Upper lobe of right lung (tissue), 1 donor: ENCODE results near the gene CCDC186. TPM values are rescaled to one million over a fixed set of nuclear protein-coding genes. Genes with fewer than 3 reads are reported as not detected.
A peak's percentile ranks its signal among the peaks of the same experiment; 100 is the strongest.

ENCODE experiments used
- ATAC-seq: fragments of 200-7000 bp; cut with Tn5 transposase; one replicate; pipeline ENCODE4 v1.9.1; 2020; ENCODE audit warnings: mild to moderate bottlenecking, moderate library complexity
- DNase-seq: peaks from one replicate; pipeline ENCODE4 v3.0.0-alpha.2; 2020
- H3K27ac ChIP-seq: fragments of 200-600 bp; one replicate; pipeline ENCODE4 v1.8.0; 2022
- H3K27me3 ChIP-seq: fragments of 200-600 bp; one replicate; pipeline ENCODE4 v1.8.0; 2022; ENCODE audit warnings: mild to moderate bottlenecking
- H3K36me3 ChIP-seq: fragments of 200-600 bp; one replicate; pipeline ENCODE4 v1.8.0; 2022
- H3K4me1 ChIP-seq: fragments of 200-600 bp; one replicate; pipeline ENCODE4 v1.8.0; 2022
- H3K4me3 ChIP-seq: fragments of 200-600 bp; one replicate; pipeline ENCODE4 v1.8.0; 2022; ENCODE audit warnings: mild to moderate bottlenecking
- H3K9me3 ChIP-seq: fragments of 200-600 bp; one replicate; pipeline ENCODE4 v1.8.0; 2022
- intact Hi-C: fragments of 100-400 bp; cut with DNase I; formaldehyde crosslinking; loops from one replicate; pipeline ENCODE4 v1.11.0; 2022
- total RNA-seq: library from RNA; stranded (reverse); fragmentation: NEBNext Ultra II Directional; extraction: Animal tissue kit (Norgen Biotek cat#: 25700); gene quantifications from one replicate; pipeline ENCODE4 v1.2.1, GENCODE V29; 2021
- TF ChIP-seq, protein P1 (sequence below): fragments of 200-600 bp; IDR thresholded peaks from one replicate; pipeline ENCODE4 v1.8.0; 2022; ENCODE audit warnings: antibody characterized with exemption
- donor health status: DM: no; HTN: yes; CAD: no; lungs with severe emphysema.

Gene CCDC186
- total RNA-seq, 1 donor from 2014 or later: 33.3 TPM

- no peaks in the 10 kb centered on the region for H3K36me3 ChIP-seq
- H3K27ac ChIP-seq: no peak overlapping the region
- H3K27me3 ChIP-seq: no peaks in the 10 kb centered on the region
- no peak for ATAC-seq
- TF ChIP-seq, protein P1, sequence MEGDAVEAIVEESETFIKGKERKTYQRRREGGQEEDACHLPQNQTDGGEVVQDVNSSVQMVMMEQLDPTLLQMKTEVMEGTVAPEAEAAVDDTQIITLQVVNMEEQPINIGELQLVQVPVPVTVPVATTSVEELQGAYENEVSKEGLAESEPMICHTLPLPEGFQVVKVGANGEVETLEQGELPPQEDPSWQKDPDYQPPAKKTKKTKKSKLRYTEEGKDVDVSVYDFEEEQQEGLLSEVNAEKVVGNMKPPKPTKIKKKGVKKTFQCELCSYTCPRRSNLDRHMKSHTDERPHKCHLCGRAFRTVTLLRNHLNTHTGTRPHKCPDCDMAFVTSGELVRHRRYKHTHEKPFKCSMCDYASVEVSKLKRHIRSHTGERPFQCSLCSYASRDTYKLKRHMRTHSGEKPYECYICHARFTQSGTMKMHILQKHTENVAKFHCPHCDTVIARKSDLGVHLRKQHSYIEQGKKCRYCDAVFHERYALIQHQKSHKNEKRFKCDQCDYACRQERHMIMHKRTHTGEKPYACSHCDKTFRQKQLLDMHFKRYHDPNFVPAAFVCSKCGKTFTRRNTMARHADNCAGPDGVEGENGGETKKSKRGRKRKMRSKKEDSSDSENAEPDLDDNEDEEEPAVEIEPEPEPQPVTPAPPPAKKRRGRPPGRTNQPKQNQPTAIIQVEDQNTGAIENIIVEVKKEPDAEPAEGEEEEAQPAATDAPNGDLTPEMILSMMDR: no peak
- peaks cover 15% of the 10 kb centered on the region for H3K4me1 ChIP-seq
- no peaks in the 10 kb centered on the region for H3K9me3 ChIP-seq
- no peak for DNase-seq
- no peak overlapping the region for H3K4me3 ChIP-seq
- intact Hi-C loops: no loop called here
Observed at GRCh38 chr10:114096864-114097263, 77.1 kb downstream of the CCDC186 start.

GRCh38 chr10:114095559-114096337, 78.3 kb downstream of the CCDC186 start:
- DNase-seq: no peak
- no peak overlapping the region for H3K27ac ChIP-seq
- TF ChIP-seq, protein P1: no peak
- no peak overlapping the region for H3K4me3 ChIP-seq
- intact Hi-C loops: no loop called here
- no peaks in the 10 kb centered on the region for H3K27me3 ChIP-seq
- peaks cover 6% of the 10 kb centered on the region for H3K4me1 ChIP-seq
- no peaks in the 10 kb centered on the region for H3K9me3 ChIP-seq
- no peak for ATAC-seq
- H3K36me3 ChIP-seq: no peaks in the 10 kb centered on the region

DNA sequence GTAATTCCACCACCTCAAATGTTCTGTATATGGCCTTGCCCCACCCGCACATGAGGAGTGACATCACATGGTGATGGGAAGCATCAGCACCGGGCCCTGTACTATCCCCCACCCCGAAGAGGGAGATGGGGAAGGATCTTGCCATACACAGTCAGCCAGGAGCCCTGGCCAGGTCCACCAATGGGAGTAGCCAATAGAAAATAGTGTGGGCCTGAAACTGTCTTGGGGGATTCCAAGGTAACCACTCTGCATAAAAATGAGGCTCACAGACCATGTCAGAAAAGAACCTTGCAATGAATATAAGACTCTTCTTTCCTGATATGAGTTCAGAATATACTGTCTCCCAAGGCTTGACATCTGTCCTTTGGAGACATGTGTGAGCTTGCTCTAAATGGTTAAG, 79.2 kb downstream of the CCDC186 start:
- no peak overlapping the region for H3K27ac ChIP-seq
- no peaks in the 10 kb centered on the region for H3K9me3 ChIP-seq
- intact Hi-C loops: no loop called here
- no peak for DNase-seq
- no peak for ATAC-seq
- H3K36me3 ChIP-seq: no peaks in the 10 kb centered on the region
- no peaks in the 10 kb centered on the region for H3K4me1 ChIP-seq
- TF ChIP-seq, protein P1: no peak
- no peaks in the 10 kb centered on the region for H3K27me3 ChIP-seq
- H3K4me3 ChIP-seq: no peak overlapping the region

DNA sequence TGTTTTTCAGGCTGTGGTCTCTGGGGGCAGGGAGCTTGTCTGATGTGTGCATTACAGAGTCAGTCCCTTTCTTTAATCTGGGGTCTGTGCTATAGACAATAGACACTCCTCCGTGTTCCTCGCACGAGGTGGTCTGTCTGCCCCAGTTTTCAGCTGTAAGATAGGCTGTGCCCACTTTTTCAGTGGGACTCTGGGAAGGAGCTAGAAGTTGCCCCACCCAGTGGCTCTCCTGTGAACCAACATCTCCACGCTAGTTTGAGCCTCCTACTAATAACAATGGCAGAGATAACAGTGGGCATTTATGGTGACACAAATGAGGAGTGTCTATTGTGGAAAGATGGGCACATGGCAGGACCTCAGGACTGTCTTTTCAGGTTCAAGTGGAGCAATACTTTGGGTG, 86.3 kb downstream of the CCDC186 start:
- H3K27me3 ChIP-seq: no peaks in the 10 kb centered on the region
- peak; percentile 36 for ATAC-seq
- DNase-seq: no peak
- H3K27ac ChIP-seq: no peak overlapping the region
- TF ChIP-seq, protein P1: peak; percentile 4
- H3K4me3 ChIP-seq: no peak overlapping the region
- no peaks in the 10 kb centered on the region for H3K9me3 ChIP-seq
- H3K4me1 ChIP-seq: no peaks in the 10 kb centered on the region
- no peaks in the 10 kb centered on the region for H3K36me3 ChIP-seq
- intact Hi-C loops: no loop called here

DNA sequence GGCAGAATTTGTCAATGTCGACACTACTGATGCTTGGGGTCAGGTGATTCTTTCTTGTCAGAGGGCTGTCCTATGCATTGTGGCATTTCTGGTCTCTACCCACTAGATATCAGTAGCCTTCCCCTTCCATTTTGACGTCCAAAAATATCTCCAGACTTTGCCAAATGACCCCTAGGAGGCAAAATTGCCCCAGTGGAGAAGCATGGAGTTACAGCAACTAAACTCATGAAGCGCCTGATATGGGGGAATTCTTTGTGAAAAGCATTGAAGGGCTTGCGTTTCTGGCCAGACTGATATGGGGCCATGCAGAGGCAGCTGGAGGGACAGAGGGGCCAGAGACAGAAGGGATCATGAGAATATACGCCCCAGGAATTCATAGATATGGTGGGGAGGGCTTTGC, 86.7 kb downstream of the CCDC186 start:
- ATAC-seq (no peak), DNase-seq (no peak)
- Histone ChIP-seq H3K27ac (no peak overlapping the region), H3K36me3 (no peaks in the 10 kb centered on the region), H3K9me3 (no peaks in the 10 kb centered on the region), H3K27me3 (no peaks in the 10 kb centered on the region), H3K4me3 (no peak overlapping the region), H3K4me1 (no peaks in the 10 kb centered on the region)
- TF ChIP-seq, protein P1: no peak
- intact Hi-C loops: no loop called here

- Histone ChIP-seq H3K4me1 (no peaks in the 10 kb centered on the region), H3K27me3 (no peaks in the 10 kb centered on the region), H3K9me3 (no peaks in the 10 kb centered on the region), H3K4me3 (no peak overlapping the region), H3K36me3 (no peaks in the 10 kb centered on the region), H3K27ac (no peak overlapping the region)
- ATAC-seq (no peak), DNase-seq (no peak)
- TF ChIP-seq, protein P1: no peak
- intact Hi-C loops: no loop called here
Observed at GRCh38 chr10:114084215-114084614, 89.8 kb downstream of the CCDC186 start.
